Esophagus squamous epithelium (tissue), 4 donors: Measurements from ENCODE around the gene CNTN4.

Experiments
- CTCF ChIP-seq, 6 experiments: fragments of 450-650 bp in 4 of 6; fragments of 200-600 bp in 2 of 6; sonication (generic) in 2 of 6; IDR thresholded peaks; one replicate each; pipeline ENCODE4 v1.5.1; 2016 to 2019; ENCODE audit warnings: antibody characterized with exemption in 6 of 6, mild to moderate bottlenecking in 4 of 6, moderate library complexity in 4 of 6
- POLR2A ChIP-seq, 4 donors: fragments of 450-650 bp; IDR thresholded peaks; one replicate each; pipeline ENCODE4 v1.6.1; 2017; ENCODE audit warnings: antibody characterized with exemption in 4 of 4, mild to moderate bottlenecking in 4 of 4, moderate library complexity in 3 of 4

DNA sequence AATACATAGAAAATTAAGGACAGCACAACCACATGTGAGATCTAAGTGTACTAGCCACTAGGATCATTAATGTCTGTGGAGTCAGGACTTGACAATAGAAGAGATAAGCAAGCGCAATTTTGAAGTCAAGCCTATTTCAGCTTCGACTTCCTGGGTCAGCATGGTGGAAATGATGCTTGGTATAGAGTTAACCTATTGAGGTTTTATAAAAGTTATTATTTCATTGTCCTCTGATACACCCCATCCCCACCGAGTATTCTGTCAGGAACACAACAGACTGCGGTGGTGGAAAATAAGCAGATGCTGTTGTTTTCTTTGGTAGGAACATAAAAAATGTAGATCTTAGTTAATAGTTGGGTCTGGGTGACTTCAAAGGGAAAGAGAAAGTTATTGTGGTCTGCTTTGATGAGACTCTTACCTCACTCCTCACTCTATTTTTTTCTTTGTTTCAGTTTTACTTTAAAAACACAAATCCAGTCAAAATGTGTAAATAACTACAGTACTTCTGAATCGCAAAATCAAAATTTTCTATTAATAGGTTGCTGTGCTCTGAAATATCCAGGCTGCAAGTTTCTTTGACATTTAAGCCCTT lies 929.4 kb downstream of the CNTN4 start:
- TF ChIP-seq CTCF (IDR thresholded peaks at IDR 0.05) = no peak
- TF ChIP-seq POLR2A (IDR thresholded peaks at IDR 0.05) = no peak
